ENCODE data around the gene SLC1A3. TPM values are rescaled to one million over a fixed set of nuclear protein-coding genes. Genes with fewer than 3 reads are reported as not detected.

The SLC1A3 gene
- total and polyA plus RNA-seq, 2 of the 4 experiments (the other 2 are of a cell fraction) = 0.27 to 1.3 TPM

GRCh38 chr5:36691696-36692371 is 85.4 kb downstream of the SLC1A3 start (continued):
- TF ChIP-seq ELK1 (IDR thresholded peaks at IDR 0.05; ENCODE audit: borderline replicate concordance, low read depth, low read length) = no peak
